GM04504 (cell line): Measurements from ENCODE around the gene C6.
"Not testable (repeated sequence)": the region's sequence is repeated elsewhere in the genome, so short reads cannot be mapped to it uniquely, and the experiment has no call there.

Experiments
- DNase-seq: peaks from one replicate; pipeline ENCODE4 v3.0.0-alpha.2; 2012; ENCODE audit warnings: low read depth

C6 gene

DNA sequence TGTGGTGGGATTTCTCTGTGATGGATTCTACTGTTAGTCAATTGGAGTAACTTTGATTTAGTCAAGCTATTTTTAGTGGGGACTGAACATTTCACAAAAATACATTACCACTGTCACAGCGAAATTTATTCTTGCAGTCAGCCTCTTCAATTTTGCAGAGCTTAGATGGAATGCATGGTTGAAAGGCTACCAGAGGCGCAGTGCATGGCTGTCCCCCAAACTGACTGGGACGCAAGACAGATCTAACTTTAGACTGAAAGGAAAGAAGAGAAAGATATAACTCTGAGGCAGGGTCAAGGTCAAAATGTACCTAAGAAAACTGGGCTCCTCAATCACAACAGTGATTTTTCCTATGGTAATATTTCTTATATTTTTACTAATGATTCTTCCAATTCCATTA is 13.7 kb downstream of the C6 start:
- no peak for DNase-seq

DNA sequence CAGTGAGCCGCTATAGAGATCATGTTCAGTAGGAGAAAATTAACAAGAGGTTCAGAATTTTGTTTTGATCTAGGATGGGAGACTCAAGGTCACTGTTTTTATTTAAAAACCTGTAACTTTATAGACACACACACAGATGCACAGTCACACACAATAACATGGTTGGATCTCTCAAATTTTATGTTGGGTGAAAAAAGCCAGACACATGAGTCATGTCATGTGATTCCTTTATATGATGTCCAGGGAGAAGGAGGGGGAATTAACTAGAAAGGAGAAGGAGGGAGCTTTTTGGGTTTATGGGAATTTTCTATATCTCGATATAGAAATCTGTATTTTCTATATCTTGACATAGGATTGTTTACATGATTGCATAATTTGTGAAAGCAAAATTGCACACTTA is 17.1 kb downstream of the C6 start:
- DNase-seq: no peak

DNA sequence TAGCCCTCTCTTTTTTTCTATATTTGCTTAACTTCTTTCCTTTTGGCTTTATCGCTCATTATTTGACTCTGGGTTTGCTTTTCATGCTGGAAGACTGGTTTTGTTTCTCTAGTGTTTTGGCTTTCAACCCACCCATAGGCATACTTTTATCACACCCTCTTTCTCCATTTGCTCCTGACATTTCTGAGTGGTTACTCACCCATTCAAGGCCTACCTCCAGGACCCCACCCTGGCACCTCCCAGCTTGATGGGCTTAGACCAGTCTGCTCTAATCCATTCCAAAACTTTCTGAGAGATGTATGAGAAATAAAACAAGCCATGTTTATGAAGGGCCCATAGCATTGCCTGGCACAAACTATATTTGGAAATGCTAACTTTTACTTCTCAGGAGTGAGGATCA is 18.1 kb downstream of the C6 start:
- DNase-seq: no peak

DNA sequence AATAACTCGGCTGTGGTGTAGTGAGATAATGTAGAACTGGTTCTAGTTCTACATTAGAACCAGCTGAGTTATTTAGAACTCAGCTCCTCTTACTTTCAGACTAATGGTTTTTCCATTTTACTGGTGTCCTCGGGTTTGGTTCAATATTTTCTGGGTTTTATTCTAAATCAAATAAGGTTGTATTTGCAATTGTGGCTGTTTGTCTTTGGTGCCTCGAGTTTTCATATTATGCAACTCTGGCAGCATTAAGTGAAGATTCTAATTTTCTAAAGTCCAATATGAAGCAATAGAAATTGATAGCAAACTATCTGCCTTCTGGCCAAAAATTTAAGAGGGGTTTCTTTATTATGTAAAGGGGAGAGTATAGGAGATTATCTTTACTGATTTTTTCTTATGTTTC is 19.0 kb downstream of the C6 start:
- DNase-seq: no peak

DNA sequence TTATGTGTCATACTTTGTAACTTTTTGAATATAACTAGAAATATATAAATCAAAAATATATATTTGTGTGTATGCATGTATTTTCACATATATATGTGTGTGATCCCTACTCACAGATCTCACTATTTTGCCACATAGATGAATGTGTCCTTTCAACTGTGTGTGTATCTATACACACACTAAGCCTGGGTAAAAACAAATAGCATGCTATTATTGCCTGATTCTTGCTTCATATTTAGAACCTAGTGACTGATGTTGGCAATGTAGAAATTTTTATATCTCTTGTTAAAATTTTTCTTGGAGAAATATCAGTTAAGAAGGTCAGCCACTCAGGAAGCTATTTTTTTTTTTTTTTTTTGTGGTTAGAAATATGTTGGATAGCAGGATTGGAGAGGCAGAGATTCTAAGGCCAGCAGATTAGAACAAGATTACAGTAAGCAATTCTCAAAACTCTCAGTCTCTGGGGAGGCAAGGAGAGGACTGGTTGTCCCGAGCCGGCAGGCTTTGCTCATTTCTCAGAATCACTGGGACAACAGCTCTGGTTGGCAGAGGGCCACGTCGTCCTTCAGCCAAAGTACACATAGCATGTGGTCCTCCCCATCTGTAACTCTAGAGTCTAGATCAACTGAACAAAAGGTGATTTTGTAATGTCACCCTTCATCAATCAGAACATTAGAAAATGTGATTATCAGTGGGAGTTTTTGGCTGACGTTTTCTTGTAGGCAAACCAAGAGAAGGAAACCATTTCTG is 19.7 kb downstream of the C6 start:
- DNase-seq: no peak

DNA sequence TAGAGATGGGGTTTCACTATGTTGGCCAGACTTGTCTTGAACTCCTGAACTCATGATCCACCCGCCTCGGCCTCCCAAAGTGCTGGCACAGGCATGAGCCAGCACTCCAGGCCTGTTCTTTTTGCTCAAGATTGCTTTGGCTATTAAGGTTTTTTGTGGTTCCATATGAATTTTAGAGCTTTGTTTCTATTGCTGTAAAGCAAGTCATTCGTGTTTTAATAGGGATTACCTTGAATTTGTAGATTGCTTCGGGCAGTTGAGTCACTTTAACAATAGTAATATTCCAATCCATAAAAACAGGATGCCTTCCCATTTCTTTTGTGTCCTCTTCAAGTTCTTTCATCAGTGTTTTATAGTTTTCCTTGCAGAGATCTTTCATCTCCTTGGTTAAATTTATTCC is 22.1 kb downstream of the C6 start:
- no peak for DNase-seq

DNA sequence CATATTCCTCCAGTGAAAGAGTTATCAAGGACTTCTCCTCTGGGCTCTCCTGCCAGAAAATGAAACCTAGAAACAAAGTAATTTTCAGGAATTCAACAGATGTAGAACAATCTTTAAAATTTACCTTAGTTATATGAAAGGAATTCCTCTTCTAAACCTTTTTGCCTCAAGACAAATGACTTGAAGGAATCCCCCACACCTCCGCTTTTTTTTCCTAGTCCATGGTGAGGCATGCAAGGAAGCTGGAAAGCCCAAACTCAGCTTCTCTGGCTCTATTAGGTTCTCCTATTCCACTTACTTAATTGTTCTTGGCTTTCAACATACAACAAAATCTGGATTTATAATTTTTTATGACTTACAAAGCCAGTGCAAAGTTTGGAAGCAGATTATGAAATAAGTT is 27.2 kb downstream of the C6 start:
- DNase-seq: no peak

DNA sequence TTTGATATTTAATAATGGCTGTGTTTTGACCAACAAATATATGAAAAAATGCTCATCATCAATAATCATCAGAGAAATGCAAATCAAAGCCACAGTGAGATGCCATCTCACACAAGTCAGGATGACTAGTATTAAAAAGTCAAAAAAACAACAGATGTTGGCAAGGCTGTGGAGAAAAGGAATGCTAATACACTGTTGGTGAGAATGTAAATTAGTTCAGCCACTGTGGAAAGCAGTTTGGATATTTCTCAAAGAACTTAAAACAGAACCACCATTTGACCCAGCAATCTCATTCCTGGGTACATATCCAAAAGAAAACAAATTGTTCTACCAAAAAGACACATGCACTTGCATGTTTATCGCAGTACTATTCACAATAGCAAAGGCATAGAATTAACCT is 30.0 kb downstream of the C6 start:
- DNase-seq: not testable (repeated sequence)

DNA sequence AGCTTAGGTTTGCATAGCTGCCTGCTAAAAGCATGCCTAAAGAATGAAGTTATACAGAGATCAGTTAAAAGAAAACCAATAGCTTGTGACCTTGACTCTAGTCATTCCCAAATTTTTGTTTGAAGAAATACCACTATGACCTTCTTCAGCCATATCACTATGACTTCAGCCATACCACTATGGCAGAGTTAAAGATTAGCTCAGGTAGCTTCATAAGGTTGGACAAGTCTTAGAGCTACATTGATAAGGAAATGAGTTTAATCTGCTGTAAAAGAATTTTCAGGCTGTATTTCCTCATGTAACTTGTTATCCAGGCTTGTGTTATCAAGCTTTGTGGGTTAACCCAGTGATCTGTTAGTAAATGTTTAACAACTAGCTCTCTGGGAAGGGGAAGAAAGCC is 30.7 kb downstream of the C6 start:
- DNase-seq: no peak

DNA sequence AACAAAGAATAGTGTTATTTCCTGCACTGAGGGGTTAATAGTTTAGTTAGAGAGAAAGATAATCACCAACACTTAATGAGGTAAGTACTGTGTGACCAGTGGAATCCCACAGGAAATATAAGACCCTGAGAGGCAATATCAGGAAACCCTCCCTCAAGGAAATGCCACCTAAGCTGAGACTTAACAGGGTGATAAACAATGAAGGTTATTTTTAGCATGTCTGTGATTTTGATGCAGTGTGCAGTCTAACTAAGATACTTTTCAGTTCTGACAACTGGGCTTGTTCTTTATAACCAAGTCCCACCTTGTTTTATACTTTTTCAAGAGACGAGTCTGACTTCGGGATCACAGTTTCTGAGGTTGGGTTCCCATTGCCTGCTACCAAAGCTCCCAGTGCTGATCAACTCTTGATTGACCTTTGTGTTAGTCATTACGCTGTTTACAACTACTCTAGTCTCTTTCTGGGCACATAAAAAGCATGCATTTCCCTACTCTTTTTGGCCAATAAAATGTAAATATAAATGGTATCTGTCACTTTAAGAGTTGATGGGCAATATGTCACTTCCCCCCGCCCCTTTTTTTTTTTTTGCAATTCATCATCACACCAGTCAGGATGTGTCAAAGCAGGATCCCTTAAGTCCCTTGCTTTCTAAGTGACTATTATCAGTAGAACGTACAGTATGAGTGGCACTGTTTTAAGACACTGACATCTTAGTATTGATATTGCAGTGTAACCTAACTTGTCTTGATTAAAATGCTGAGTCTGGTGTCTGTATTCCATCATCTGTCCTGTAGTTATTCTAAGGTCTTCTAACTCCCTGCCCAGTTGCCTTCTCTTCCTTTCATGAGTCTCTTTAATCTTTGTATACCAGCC is 31.4 kb downstream of the C6 start:
- no peak for DNase-seq

DNA sequence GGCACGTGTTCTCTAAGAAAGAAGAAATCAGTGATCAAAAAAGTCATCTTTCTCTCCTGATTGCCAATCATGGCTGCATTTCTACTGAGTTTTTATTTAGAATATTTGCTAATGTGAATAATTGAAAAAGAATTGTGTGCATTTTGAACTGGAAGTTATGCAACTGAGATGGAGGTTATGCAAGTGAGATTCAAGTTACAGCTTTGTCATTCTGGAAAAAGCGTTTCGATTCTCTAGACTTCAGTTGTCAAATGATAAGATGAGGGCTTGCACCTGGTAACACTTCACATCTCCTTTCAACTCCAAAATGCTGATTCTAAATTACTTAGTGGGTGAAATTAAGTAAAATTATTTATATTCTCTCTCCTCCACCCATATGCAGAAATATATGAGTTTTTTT is 36.4 kb downstream of the C6 start:
- DNase-seq: no peak

DNA sequence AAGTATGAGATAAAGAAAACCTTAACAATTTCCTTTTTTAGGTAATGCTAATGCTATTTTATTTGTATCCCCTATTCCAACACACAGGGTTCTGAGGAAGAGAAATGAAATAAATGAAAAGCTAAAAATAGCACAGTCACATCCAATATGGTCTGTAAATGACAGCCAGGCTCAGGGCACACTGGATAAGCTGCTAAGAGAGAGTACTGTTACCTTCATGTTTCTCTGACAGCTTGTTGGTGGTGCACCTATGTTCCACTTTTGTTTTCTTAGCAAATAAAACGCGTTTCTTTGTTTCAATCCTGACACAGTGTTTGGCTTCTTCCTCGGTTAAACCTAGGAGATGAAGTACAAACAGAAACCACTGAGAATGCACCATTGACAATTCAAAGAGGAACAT is 41.3 kb downstream of the C6 start:
- DNase-seq: no peak

DNA sequence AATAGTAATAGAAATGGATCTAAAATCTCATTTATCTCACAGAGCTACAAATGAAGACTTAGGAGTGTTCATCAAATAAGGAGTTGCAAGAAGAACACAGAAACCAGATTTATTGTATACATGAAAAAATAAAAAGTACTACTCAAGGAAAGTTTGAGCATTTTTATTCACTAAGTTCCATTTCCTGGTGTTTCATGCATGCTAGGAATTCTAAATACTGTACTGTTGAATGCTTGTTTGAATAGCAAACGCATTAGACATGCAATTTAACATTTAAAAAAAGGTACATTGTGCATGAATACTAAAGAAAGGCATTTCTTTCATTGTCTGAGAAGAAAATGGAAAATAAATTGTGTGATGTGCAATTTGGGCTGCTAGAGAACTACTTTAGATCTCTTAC is 52.1 kb downstream of the C6 start:
- no peak for DNase-seq

DNA sequence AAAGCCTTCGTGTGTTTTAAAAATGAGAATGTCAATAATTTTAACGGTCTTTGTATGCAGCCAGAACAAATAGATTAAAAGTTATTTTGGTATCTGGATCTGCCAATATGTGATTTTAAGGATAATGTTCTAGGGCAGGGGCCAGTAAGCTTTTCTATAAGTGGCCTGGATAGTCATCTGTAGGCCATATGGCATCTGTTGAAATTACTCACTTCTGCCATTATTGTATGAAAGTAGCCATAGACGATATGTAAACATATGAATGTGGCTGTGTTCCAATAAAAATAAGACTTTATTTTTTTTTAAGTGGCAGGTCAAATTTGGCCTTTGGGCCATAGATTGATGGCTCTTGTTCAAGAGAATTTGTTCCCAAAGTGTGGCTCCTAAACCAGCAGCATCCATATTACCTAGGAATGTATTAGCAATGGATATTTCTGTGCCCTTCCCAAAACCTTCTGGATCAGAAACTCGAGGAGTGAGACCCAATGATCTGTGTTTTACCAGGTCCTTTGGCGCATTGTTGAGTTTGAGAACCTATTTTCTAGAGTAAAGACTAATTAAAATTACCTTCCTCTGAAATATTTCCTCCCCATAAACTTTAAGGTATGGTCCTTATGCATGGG is 55.9 kb downstream of the C6 start:
- DNase-seq: no peak

DNA sequence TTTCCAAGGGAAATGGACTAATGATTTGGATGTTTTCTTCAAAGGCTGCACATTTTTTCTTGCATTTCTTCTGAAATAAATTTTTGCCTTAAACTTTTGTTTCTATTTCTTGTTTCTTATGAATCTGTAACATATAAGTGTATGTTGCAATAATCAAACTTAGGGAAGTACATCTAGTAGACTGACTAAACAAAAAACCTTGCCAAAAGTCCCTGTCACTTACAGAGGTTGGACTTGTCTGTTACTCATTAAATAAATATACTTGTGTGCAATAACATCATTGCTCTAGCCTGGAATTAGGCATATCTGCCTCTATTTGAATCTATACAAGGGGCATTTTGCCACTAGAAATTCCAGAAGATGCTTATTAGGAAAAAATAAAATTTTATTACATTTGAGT is 56.6 kb downstream of the C6 start:
- no peak for DNase-seq

DNA sequence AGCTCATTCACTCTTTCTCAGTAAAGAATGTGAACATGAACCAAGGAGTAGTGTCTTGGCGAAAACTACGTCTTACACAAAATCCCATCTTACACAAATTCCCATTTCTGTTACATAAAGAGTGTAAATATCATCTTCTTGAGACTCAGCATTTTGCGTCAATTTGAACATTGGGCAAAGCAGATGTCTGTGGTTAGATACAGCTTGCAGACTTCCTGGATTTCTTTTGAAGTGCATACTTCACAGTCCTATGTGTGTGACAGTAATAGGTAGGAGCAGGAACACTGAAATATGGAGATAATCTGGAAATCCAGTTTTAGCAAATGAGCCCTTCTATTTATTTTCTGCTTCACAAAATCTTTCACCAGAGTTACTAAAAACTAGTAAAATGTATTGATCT is 58.8 kb downstream of the C6 start:
- no peak for DNase-seq

DNA sequence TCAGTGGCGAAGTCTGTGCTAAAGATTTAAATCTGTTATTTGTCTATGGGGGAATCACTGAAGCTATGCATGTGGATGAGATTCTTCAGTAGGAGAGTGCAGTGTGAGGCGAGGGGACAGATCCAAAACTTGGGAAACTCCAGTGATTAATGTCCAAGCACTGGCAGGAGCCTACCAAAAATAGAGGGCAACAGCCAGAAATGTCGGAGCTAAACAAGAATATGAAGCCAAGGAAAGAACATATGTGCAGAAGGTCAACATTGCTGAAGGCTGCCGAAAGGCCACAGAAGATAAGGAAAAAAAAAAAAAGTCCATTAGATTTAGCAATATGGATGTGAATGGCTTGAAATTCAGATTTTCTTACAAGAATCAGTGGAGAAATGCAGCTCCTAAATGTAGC is 61.8 kb downstream of the C6 start:
- DNase-seq: no peak

DNA sequence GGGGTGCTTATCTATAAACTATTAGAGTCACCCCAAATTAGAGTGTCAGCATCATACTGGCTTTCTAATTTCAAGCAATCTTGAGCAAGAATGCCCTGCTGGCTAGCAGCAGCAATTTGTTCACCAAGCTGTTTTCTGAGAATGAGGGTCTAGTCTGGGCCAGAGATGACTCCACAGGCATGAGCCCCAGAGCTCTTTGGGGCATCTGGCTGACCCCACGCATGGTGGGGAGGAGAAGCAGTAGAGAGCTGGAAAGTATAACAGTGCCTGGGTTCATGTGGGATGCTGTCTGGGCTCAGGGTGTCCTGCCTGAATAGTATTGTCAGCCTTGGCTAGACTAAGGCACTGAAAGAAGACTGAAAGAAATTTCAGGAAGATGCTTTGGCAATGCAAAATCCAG is 64.9 kb downstream of the C6 start:
- DNase-seq: no peak

DNA sequence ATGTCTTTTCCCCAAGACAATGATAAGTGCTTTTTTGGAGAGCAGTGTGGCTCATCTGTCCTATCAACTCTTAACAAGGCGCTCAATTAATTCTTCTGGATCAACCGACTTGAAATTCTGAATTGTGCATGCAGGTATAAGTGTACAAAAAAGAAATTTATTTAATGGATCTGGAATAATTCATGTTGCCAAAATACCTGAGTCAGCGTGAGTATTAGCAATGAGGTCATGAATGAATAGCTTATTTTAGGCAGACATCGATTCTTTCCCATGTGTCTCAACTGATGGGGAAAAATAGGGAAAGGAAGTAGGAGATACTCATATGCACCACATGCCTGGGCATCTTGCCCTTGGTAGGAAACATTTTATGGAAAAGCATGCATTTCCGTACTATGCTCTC is 68.0 kb downstream of the C6 start:
- DNase-seq: no peak

DNA sequence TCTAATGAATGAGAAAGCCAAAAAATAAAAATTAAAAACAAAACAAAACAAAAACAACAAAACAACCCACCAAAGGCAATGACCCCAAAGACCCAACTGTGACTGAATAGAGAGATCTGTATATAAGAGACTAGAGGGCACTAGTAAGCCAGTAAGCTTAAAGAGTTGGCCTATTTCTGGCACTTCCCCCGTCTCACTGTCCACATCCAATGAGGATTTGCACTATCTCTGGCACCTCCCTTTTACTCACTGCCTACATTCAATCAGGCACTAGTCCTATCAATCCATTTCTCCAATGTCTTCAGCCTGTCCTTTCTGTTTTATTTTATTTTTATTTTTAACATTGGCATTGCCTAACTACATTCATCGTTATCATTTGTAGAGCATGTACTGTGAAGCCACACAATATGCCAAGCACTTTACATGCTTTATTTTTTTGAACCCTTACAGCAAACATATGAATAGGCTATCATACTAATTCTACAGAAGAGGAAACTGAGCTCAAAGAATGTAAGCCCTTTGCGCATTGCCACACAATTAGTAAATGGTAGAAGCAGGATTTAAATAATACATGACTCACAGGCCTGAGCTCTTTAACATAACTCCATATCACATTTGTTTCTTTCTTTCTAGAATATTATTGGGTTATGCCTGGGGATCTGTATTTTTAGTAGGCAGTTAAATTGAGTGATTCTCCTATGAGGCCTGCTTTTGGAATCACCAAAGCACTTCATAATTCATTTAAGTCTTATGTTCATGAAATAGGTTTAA is 70.0 kb downstream of the C6 start:
- no peak for DNase-seq

DNA sequence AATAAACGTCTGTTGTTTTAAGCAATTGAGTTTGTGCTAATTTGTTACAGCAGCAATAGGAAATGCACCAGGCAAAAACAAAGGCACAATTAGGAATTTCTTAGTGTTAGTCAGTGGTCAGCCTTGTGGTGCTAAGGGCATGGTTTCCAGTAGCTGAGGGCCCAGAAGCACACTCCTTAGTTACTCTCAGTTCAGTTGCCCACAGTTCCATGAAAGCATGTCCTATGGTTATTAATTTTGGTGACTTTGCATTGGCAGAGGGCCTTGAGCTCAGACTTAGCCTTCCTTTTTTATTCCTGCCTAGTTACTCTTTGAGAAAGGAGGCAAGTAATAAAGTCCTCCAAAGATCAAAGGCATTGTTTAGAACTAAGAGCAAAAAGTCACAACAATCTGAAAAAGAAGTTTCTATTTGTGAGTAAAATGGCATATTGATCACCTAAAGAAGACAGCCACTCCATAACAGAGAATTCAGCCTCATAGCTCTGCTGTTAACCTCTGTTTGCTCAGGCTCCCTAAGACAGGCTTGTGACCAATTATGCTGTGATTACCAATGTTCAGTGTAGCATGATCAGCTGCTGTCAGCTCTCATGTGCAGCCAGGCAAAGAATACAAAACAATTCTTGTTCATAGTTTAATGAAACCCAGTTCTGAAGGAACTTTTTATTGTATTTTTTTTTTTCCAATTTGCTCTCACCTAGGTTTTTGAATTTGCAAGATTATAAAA is 85.2 kb downstream of the C6 start:
- DNase-seq: no peak

DNA sequence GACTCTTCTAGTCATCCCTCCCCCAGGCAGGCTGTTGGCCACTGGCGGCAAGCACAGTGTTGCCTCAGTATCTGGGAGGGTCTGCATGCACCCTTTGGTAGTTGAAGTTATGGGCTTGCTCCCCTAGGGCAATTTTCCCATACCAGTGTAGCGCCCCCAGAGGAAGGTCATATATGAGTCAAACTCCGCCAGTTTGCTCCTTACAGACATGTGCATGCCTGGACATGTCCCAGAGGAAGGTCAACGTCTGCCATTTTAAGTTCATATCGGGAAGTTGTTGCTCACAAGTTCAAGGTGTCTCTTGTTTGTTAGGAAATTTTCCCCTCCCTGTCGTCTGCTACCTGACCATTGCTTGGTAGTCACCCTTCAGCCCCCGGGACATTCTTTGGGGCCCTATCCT is 90.9 kb downstream of the C6 start:
- DNase-seq: no peak
